Endothelial cell of umbilical vein (primary cell): ENCODE data around the gene UBTD1. TPM values are rescaled to one million over a fixed set of nuclear protein-coding genes. Genes with fewer than 3 reads are reported as not detected.

Experiments used
- BruUV-seq: library from RNA; stranded (reverse); fragments of 400-500 nt; replicated peaks from 2 replicates; lab custom pipeline; 2021; lab: Mats Ljungman, UMichigan
- CTCF ChIA-PET: fragments of 300-600, 350-600 bp; sonication (Branson Sonifier 250); formaldehyde crosslinking; loops from one replicate; lab custom pipeline; 2021; ENCODE audit warnings: antibody characterized with exemption, inconsistent platforms; lab: Charles Lee
- POLR2A ChIA-PET: fragments of 300-600, 350-600 bp; sonication (Branson Sonifier 250); formaldehyde crosslinking; loops from one replicate; lab custom pipeline; 2021; ENCODE audit warnings: antibody characterized with exemption, inconsistent platforms; lab: Charles Lee
- DNase-seq: peaks from one replicate; pipeline ENCODE4 v3.0.0-alpha.2; 2011; ENCODE audit warnings: low read depth, low spot score
- FAIRE-seq: peaks from 2 replicates; lab custom pipeline; 2011; peaks lifted over from hg19 to GRCh38; lab: Jason Lieb, UNC
- H2AFZ ChIP-seq: 2 replicates; pipeline ENCODE4 v1.6.0; 2012; ENCODE audit warnings: low read depth, low read length, control low read depth, inconsistent platforms
- H3K27ac ChIP-seq: 2 replicates; pipeline ENCODE4 v1.5.1; 2011; ENCODE audit warnings: low read depth, mild to moderate bottlenecking, control low read depth, low read length, moderate library complexity; ENCODE audit not compliant: insufficient read depth
- H3K27me3 ChIP-seq, 2 experiments: 2 replicates each; pipeline versions ENCODE4 v1.6.0 to v1.6.1; 2011; ENCODE audit warnings: low read length in 2 of 2, mixed read lengths in 1 of 2; ENCODE audit not compliant: control insufficient read depth in 2 of 2, insufficient read depth in 2 of 2
- H3K36me3 ChIP-seq, 2 experiments: 2 replicates in 1 of 2; 3 replicates in 1 of 2; pipeline ENCODE4 v1.5.1; 2011; ENCODE audit warnings: low read length in 2 of 2, mild to moderate bottlenecking in 1 of 2, moderate library complexity in 1 of 2; ENCODE audit not compliant: control insufficient read depth in 2 of 2, insufficient read depth in 2 of 2; ENCODE audit errors: extremely low read depth in 1 of 2
- H3K4me1 ChIP-seq: 3 replicates; pipeline ENCODE4 v1.5.1; 2011; ENCODE audit warnings: mild to moderate bottlenecking, low read length; ENCODE audit not compliant: control insufficient read depth, insufficient read depth; ENCODE audit errors: extremely low read depth
- H3K4me2 ChIP-seq: 2 replicates; pipeline ENCODE4 v1.6.1; 2011; ENCODE audit warnings: low read length, control low read depth, mixed read lengths; ENCODE audit not compliant: insufficient read depth
- H3K4me3 ChIP-seq, 3 experiments: fragments of 200-600 bp in 1 of 3; sonication (generic), shearing (Covaris generic) in 1 of 3; replicated peaks in 1 of 3; 2 replicates each; pipeline ENCODE4 v1.5.1; 2011 to 2016; ENCODE audit warnings: control low read depth in 3 of 3, low read length in 3 of 3, mild to moderate bottlenecking in 2 of 3, inconsistent platforms in 1 of 3, low read depth in 1 of 3, moderate library complexity in 1 of 3; ENCODE audit not compliant: insufficient read depth in 1 of 3
- H3K79me2 ChIP-seq: 2 replicates; pipeline ENCODE4 v1.6.0; 2012; ENCODE audit warnings: low read length, inconsistent platforms; ENCODE audit not compliant: control insufficient read depth, insufficient read depth
- H3K9ac ChIP-seq: replicated peaks from 2 replicates; pipeline ENCODE3; 2011; ENCODE audit warnings: low read length, control low read depth; ENCODE audit not compliant: insufficient read depth; ENCODE audit errors: extremely low read depth
- H3K9me1 ChIP-seq: replicated peaks from 3 replicates; pipeline ENCODE4 v1.6.0; 2011; ENCODE audit warnings: mild to moderate bottlenecking, low read length; ENCODE audit not compliant: control insufficient read depth, insufficient read depth; ENCODE audit errors: extremely low read depth
- H3K9me3 ChIP-seq: replicated peaks from 2 replicates; pipeline ENCODE4 v1.5.1; 2012; ENCODE audit warnings: low read length, inconsistent platforms; ENCODE audit not compliant: control insufficient read depth, insufficient read depth
- H4K20me1 ChIP-seq: replicated peaks from 2 replicates; pipeline ENCODE3; 2011; ENCODE audit warnings: mild to moderate bottlenecking, low read length; ENCODE audit not compliant: control insufficient read depth, insufficient read depth; ENCODE audit errors: extremely low read depth
- EZH2 ChIP-seq: IDR thresholded peaks from 2 replicates; pipeline ENCODE4 v1.6.1; 2012; ENCODE audit warnings: borderline replicate concordance, low read depth, mild to moderate bottlenecking, moderate library complexity, low read length, inconsistent platforms; ENCODE audit not compliant: severe bottlenecking
- FOS ChIP-seq: IDR thresholded peaks from 2 replicates; pipeline ENCODE4 v1.6.1; 2011; ENCODE audit warnings: mild to moderate bottlenecking, low read length, moderate library complexity, borderline replicate concordance; ENCODE audit not compliant: insufficient read depth
- GATA2 ChIP-seq: IDR thresholded peaks from 2 replicates; pipeline ENCODE4 v1.7.0; 2011; ENCODE audit warnings: low read depth, mild to moderate bottlenecking, moderate library complexity, mixed read lengths, low read length; ENCODE audit not compliant: insufficient read length, insufficient read depth
- JUN ChIP-seq: IDR thresholded peaks from 2 replicates; pipeline ENCODE4 v1.6.1; 2011; ENCODE audit warnings: borderline replicate concordance, low read depth; ENCODE audit not compliant: insufficient read length, insufficient read depth
- MYC ChIP-seq: IDR thresholded peaks from one replicate; pipeline ENCODE4 v1.6.1; 2011; ENCODE audit warnings: mild to moderate bottlenecking, low read depth, low read length
- POLR2A ChIP-seq: IDR thresholded peaks from 2 replicates; pipeline ENCODE4 v1.6.1; 2012; ENCODE audit warnings: low read depth, mild to moderate bottlenecking, control low read depth, low read length
- POLR2AphosphoS5 ChIP-seq: IDR thresholded peaks from 2 replicates; pipeline ENCODE4 v1.6.1; 2012; ENCODE audit warnings: low read depth, mild to moderate bottlenecking, control low read depth, low read length, moderate library complexity; ENCODE audit not compliant: insufficient read depth
- dilution Hi-C: fragments of 300-500 bp; cut with MboI; formaldehyde crosslinking; loops from one replicate; pipeline ENCODE4 v1.15.0; 2019; ENCODE audit warnings: low sequenced_read_pairs; ENCODE audit not compliant: extremely low pct_ligation_motif_present
- intact Hi-C: fragments of 100-400 bp; cut with micrococcal nuclease; formaldehyde crosslinking; loops from one replicate; pipeline ENCODE4 v1.10.0; 2022
- polyA plus RNA-seq, 4 experiments: library from polyadenylated mRNA; depleted of rRNA in 3 of 4; stranded (reverse) in 3 of 4; unstranded in 1 of 4; fragments of >200 nt; gene quantifications; 2 replicates each; pipeline versions ENCODE4 v1.2.1 to v1.2.3, GENCODE V29; 2011 to 2012; ENCODE audit warnings: missing spikeins in 1 of 4
- total RNA-seq: library from RNA; stranded (reverse); gene quantifications from 2 replicates; pipeline ENCODE4 v1.2.3, GENCODE V29; 2021
- TF ChIP-seq, protein P1 (sequence below): IDR thresholded peaks from 2 replicates; pipeline ENCODE4 v1.6.1; 2011; ENCODE audit not compliant: insufficient read depth, insufficient read length
- TF ChIP-seq, protein P2 (sequence below), 2 donors: IDR thresholded peaks; 1 replicate in 1 of 2; 2 replicates in 1 of 2; pipeline ENCODE4 v1.5.1; 2011; ENCODE audit warnings: low read length in 2 of 2, mild to moderate bottlenecking in 2 of 2, moderate library complexity in 2 of 2, control low read depth in 1 of 2, inconsistent platforms in 1 of 2, low read depth in 1 of 2; ENCODE audit not compliant: insufficient read depth in 1 of 2; ENCODE audit errors: extremely low read depth in 1 of 2

UBTD1 gene
- total and polyA plus RNA-seq, 2 donors (not counting 3 experiments of a cell fraction or from before 2014, with no cell fraction given) = 42.6 to 63.7 TPM

DNA sequence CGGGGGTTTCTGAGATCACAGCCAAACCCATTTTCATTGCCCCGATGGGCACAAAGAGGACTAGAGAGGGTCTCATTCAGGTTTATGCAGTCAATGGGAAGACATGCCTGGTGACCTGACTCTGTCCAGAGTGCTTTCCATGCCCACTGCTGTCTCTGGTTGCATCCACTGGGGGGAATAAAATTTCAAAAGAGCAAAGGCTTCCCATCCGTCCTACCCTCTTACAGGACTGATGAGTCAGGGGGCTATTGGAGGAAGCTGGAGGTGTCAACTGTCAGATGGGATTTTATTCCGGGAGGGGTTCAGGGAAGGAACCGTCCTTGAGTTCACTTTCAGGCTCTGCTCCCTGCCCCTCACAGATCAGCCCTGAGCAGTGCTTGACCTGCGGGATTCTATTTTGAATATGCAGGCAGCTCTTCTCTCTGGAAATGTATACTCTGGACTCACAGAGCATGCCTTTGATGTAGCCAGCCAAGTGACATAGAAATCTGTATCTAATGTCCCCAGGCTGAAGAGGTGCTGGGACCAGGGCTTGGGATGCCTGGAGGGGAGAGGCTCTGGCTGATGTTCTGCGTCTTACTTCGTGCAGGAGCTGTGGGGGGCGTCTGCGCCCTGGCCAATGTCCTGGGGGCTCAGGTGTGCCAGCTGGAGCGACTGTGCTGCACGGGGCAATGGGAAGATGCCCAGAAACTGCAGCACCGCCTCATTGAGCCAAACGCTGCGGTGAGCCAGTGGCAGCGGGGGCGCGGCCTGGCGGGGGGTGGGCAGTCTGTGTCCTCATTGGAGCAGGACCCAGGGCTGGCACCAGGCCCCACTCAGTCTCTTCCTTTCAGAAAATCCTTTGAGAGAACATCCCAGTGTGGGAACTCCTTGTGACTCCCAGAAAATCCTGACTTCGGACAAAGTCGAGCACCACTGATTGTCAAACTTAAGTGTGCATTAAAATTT, 102.8 kb downstream of the UBTD1 start:
- no peak overlapping the region for H3K27ac ChIP-seq
- ChIA-PET CTCF (interaction anchor here (1.3 to 1.5 kb wide), 4 partner anchors 11 to 30 kb away, joined by 3 to 9 read pairs (median 4); partner anchors contain the start of gene ANKRD2), POLR2A (no interaction called here)
- DNase-seq (no peak), FAIRE-seq (no peak)
- no peak overlapping the region for H3K4me2 ChIP-seq
- TF ChIP-seq MYC = no peak
- no peak for TF ChIP-seq POLR2AphosphoS5
- TF ChIP-seq EZH2 = no peak
- TF ChIP-seq, protein P1, sequence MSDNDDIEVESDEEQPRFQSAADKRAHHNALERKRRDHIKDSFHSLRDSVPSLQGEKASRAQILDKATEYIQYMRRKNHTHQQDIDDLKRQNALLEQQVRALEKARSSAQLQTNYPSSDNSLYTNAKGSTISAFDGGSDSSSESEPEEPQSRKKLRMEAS = no peak
- no peak for TF ChIP-seq FOS
- no peak for TF ChIP-seq POLR2A
- TF ChIP-seq, protein P2, sequence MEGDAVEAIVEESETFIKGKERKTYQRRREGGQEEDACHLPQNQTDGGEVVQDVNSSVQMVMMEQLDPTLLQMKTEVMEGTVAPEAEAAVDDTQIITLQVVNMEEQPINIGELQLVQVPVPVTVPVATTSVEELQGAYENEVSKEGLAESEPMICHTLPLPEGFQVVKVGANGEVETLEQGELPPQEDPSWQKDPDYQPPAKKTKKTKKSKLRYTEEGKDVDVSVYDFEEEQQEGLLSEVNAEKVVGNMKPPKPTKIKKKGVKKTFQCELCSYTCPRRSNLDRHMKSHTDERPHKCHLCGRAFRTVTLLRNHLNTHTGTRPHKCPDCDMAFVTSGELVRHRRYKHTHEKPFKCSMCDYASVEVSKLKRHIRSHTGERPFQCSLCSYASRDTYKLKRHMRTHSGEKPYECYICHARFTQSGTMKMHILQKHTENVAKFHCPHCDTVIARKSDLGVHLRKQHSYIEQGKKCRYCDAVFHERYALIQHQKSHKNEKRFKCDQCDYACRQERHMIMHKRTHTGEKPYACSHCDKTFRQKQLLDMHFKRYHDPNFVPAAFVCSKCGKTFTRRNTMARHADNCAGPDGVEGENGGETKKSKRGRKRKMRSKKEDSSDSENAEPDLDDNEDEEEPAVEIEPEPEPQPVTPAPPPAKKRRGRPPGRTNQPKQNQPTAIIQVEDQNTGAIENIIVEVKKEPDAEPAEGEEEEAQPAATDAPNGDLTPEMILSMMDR (IDR thresholded peaks at IDR 0.05; ENCODE audit: extremely low read depth in 1 of 2, insufficient read depth in 1 of 2, low read depth in 1 of 2, low read length in 2 of 2) = no peak
- no peak for TF ChIP-seq JUN
- TF ChIP-seq GATA2 = no peak
- peaks cover 15% of the 10 kb centered on the region for H3K4me1 ChIP-seq
- H3K27me3 ChIP-seq = no peaks in the 10 kb centered on the region
- H3K79me2 ChIP-seq = no peaks in the 10 kb centered on the region
- H3K9ac ChIP-seq = no peak overlapping the region
- no peaks in the 10 kb centered on the region for H4K20me1 ChIP-seq
- no peaks in the 10 kb centered on the region for H3K9me3 ChIP-seq
- no TSS peak for BruUV-seq
- H3K36me3 ChIP-seq = no peaks in the 10 kb centered on the region
- intact Hi-C loops = no loop called here
- no peak overlapping the region for H3K4me3 ChIP-seq
- H2AFZ ChIP-seq = no peak overlapping the region
- dilution Hi-C loops = no loop called here
- H3K9me1 ChIP-seq = no peaks in the 10 kb centered on the region
